Astrocyte of the cerebellum (primary cell): ENCODE measurements around the gene CHML.
A peak's percentile ranks its signal among the peaks of the same experiment; 100 is the strongest.

Experiments
- DNase-seq: peaks from one replicate; pipeline ENCODE4 v3.0.0-alpha.2; 2011; ENCODE audit warnings: low read depth
- H3K4me3 ChIP-seq: 2 replicates; pipeline ENCODE4 v1.5.1; 2011; ENCODE audit warnings: mild to moderate bottlenecking, low read depth, low read length, moderate library complexity
- CTCF ChIP-seq: IDR thresholded peaks from 2 replicates; pipeline ENCODE4 v1.5.1; 2012; ENCODE audit warnings: low read length, low read depth, moderate library complexity, mild to moderate bottlenecking; ENCODE audit errors: missing control alignments
- in situ Hi-C: cut with HindIII; loops from 2 replicates; pipeline ENCODE4 v1.10.0; 2017; ENCODE audit warnings: low sequenced_read_pairs

Gene CHML

GRCh38 chr1:241630005-241630404, 10.2 kb downstream of the CHML start:
- no peak for TF ChIP-seq CTCF
- H3K4me3 ChIP-seq: no peak overlapping the region
- DNase-seq: no peak
- in situ Hi-C loops: no loop called here

- peak; percentile 64 for TF ChIP-seq CTCF
- DNase-seq: peak; percentile 76
- in situ Hi-C loops: no loop called here
- H3K4me3 ChIP-seq: no peak overlapping the region
Observed at GRCh38 chr1:241627453-241628259, 12.5 kb downstream of the CHML start.

- H3K4me3 ChIP-seq: no peak overlapping the region
- DNase-seq: no peak
- no peak for TF ChIP-seq CTCF
- in situ Hi-C loops: no loop called here
Observed at GRCh38 chr1:241624935-241625334, 15.2 kb downstream of the CHML start.

GRCh38 chr1:241622669-241623068, 17.5 kb downstream of the CHML start:
- in situ Hi-C loops: no loop called here
- DNase-seq: no peak
- no peak for TF ChIP-seq CTCF
- no peak overlapping the region for H3K4me3 ChIP-seq

GRCh38 chr1:241617426-241617825, 22.7 kb downstream of the CHML start:
- no peak for DNase-seq
- TF ChIP-seq CTCF: no peak
- in situ Hi-C loops: loop anchor here (5.0 to 10.0 kb wide), 2 partner anchors 90 to 227 kb away; partner anchors contain the start of gene EXO1
- H3K4me3 ChIP-seq: no peak overlapping the region

GRCh38 chr1:241615043-241615974, 24.9 kb downstream of the CHML start:
- in situ Hi-C loops: loop anchor here (5.0 to 10.0 kb wide), 2 partner anchors 88 to 229 kb away; partner anchors contain the start of gene EXO1

More at GRCh38 chr1:241615043-241615974, 24.9 kb downstream of the CHML start:
- TF ChIP-seq CTCF: no peak
- no peak for DNase-seq
- H3K4me3 ChIP-seq: no peak overlapping the region
